Nephron progenitor cell (in vitro differentiated cells): ENCODE measurements around the gene ASPHD1.
"Not testable (repeated sequence)": the region's sequence is repeated elsewhere in the genome, so short reads cannot be mapped to it uniquely, and the experiment has no call there.

Experiments used
- DNase-seq: peaks from one replicate; pipeline ENCODE4 v3.0.0; 2021
- H3K27ac Mint-ChIP-seq: 2 replicates; pipeline ENCODE4 v1.8.0; 2021; ENCODE audit warnings: mild to moderate bottlenecking, moderate library complexity, mixed read lengths
- H3K27me3 Mint-ChIP-seq: 2 replicates; pipeline ENCODE4 v1.8.0; 2021; ENCODE audit warnings: mild to moderate bottlenecking, low read depth, mixed read lengths; ENCODE audit not compliant: poor library complexity
- H3K36me3 Mint-ChIP-seq: 2 replicates; pipeline ENCODE4 v1.8.0; 2021; ENCODE audit warnings: low read depth, mixed read lengths
- H3K4me1 Mint-ChIP-seq: 2 replicates; pipeline ENCODE4 v1.8.0; 2021; ENCODE audit warnings: mixed read lengths
- H3K4me3 Mint-ChIP-seq: 2 replicates; pipeline ENCODE4 v1.8.0; 2021; ENCODE audit warnings: mild to moderate bottlenecking, moderate library complexity, mixed read lengths
- H3K9me3 Mint-ChIP-seq: 2 replicates; pipeline ENCODE4 v1.8.0; 2021; ENCODE audit warnings: mild to moderate bottlenecking, moderate library complexity, mixed read lengths
- CTCF ChIP-seq: fragments of 200-600 bp; sonication (generic); IDR thresholded peaks from 2 replicates; pipeline ENCODE4 v1.5.0; 2021; ENCODE audit warnings: antibody characterized with exemption

Gene ASPHD1

GRCh38 chr16:29906520-29907244 lies 6.4 kb downstream of the ASPHD1 start:
- peaks cover 14% of the 10 kb centered on the region for H3K27me3 Mint-ChIP-seq
- H3K9me3 Mint-ChIP-seq = no peaks in the 10 kb centered on the region
- H3K36me3 Mint-ChIP-seq = peaks cover 5% of the 10 kb centered on the region
- no peak overlapping the region for H3K4me3 Mint-ChIP-seq
- peak overlapping the region; percentile 83 for H3K27ac Mint-ChIP-seq
- no peak for DNase-seq
- no peak for TF ChIP-seq CTCF
- peaks cover 21% of the 10 kb centered on the region for H3K4me1 Mint-ChIP-seq

GRCh38 chr16:29907973-29908372 lies 7.7 kb downstream of the ASPHD1 start:
- DNase-seq = no peak
- no peak overlapping the region for H3K4me3 Mint-ChIP-seq
- no peaks in the 10 kb centered on the region for H3K9me3 Mint-ChIP-seq
- H3K4me1 Mint-ChIP-seq = peaks cover 20% of the 10 kb centered on the region
- H3K27me3 Mint-ChIP-seq = peaks cover 6% of the 10 kb centered on the region
- no peak for TF ChIP-seq CTCF
- peaks cover 5% of the 10 kb centered on the region for H3K36me3 Mint-ChIP-seq
- peak overlapping the region; percentile 86 for H3K27ac Mint-ChIP-seq

- Mint-ChIP-seq H3K36me3 (peaks cover 13% of the 10 kb centered on the region), H3K27me3 (peaks cover under 1% of the 10 kb centered on the region), H3K4me3 (no peak overlapping the region), H3K27ac (no peak overlapping the region), H3K4me1 (peaks cover 14% of the 10 kb centered on the region), H3K9me3 (no peaks in the 10 kb centered on the region)
- no peak for DNase-seq
- TF ChIP-seq CTCF = no peak
Measured at GRCh38 chr16:29908719-29909220, 8.5 kb downstream of the ASPHD1 start.

GRCh38 chr16:29909391-29909790 lies 9.1 kb downstream of the ASPHD1 start:
- DNase-seq = no peak
- Mint-ChIP-seq H3K36me3 (peaks cover 17% of the 10 kb centered on the region), H3K9me3 (no peaks in the 10 kb centered on the region), H3K27me3 (no peaks in the 10 kb centered on the region), H3K4me3 (no peak overlapping the region), H3K4me1 (peaks cover 14% of the 10 kb centered on the region), H3K27ac (no peak overlapping the region)
- TF ChIP-seq CTCF = no peak

- not testable (repeated sequence) for DNase-seq, H3K9me3 Mint-ChIP-seq, H3K4me3 Mint-ChIP-seq, H3K27ac Mint-ChIP-seq, H3K27me3 Mint-ChIP-seq
- peaks cover 19% of the 10 kb centered on the region for H3K36me3 Mint-ChIP-seq
- peaks cover 14% of the 10 kb centered on the region for H3K4me1 Mint-ChIP-seq
Measured at GRCh38 chr16:29909851-29910250, 9.6 kb downstream of the ASPHD1 start.

- H3K27me3 Mint-ChIP-seq = no peaks in the 10 kb centered on the region
- peaks cover 30% of the 10 kb centered on the region for H3K36me3 Mint-ChIP-seq
- H3K9me3 Mint-ChIP-seq = no peaks in the 10 kb centered on the region
- TF ChIP-seq CTCF = no peak
- H3K4me3 Mint-ChIP-seq = no peak overlapping the region
- peaks cover 14% of the 10 kb centered on the region for H3K4me1 Mint-ChIP-seq
- no peak overlapping the region for H3K27ac Mint-ChIP-seq
- DNase-seq = no peak
Measured at GRCh38 chr16:29910819-29911675, 10.8 kb downstream of the ASPHD1 start.
